ENCODE measurements around the gene SPDYC. TPM values are rescaled to one million over a fixed set of nuclear protein-coding genes. Genes with fewer than 3 reads are reported as not detected.

SPDYC gene
- total and polyA plus RNA-seq, 9 of the 15 experiments (the other 6 are each of a cell fraction or from before 2014, with no cell fraction given), result 4.4 to 18.8 (median 9.2) TPM

GRCh38 chr11:65181569-65182257, 11.7 kb downstream of the SPDYC start, which contains the start of gene CAPN1 (continued):
- TF ChIP-seq, protein P1, sequence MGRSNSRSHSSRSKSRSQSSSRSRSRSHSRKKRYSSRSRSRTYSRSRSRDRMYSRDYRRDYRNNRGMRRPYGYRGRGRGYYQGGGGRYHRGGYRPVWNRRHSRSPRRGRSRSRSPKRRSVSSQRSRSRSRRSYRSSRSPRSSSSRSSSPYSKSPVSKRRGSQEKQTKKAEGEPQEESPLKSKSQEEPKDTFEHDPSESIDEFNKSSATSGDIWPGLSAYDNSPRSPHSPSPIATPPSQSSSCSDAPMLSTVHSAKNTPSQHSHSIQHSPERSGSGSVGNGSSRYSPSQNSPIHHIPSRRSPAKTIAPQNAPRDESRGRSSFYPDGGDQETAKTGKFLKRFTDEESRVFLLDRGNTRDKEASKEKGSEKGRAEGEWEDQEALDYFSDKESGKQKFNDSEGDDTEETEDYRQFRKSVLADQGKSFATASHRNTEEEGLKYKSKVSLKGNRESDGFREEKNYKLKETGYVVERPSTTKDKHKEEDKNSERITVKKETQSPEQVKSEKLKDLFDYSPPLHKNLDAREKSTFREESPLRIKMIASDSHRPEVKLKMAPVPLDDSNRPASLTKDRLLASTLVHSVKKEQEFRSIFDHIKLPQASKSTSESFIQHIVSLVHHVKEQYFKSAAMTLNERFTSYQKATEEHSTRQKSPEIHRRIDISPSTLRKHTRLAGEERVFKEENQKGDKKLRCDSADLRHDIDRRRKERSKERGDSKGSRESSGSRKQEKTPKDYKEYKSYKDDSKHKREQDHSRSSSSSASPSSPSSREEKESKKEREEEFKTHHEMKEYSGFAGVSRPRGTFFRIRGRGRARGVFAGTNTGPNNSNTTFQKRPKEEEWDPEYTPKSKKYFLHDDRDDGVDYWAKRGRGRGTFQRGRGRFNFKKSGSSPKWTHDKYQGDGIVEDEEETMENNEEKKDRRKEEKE (IDR thresholded peaks at IDR 0.05; ENCODE audit: borderline replicate concordance in 1 of 2, control insufficient read depth in 1 of 2, low read depth in 2 of 2, low read length in 1 of 2), result 0 out of 4 replicates have a peak, but pooled peaks of 1 of the 2 experiments have one; percentile 36
- TF ChIP-seq KLF16 (IDR thresholded peaks at IDR 0.05), result no peak
- TF ChIP-seq SP2 (IDR thresholded peaks at IDR 0.05; ENCODE audit: extremely low read depth, low read depth, low read length, poor library complexity, severe bottlenecking), result no peak
- TF ChIP-seq GTF2E2 (tag; IDR thresholded peaks at IDR 0.05), result no peak
- no peak; a peak in 1 of 4 replicates for TF ChIP-seq NRF1 (conservative IDR thresholded peaks at IDR 0.05 in 1 of 2, IDR thresholded peaks at IDR 0.05 in 1 of 2)
- no peak for TF ChIP-seq E2F5 (CRISPR knock-in tag; IDR thresholded peaks at IDR 0.05)
- no peak for TF ChIP-seq ZNF507 (tag; conservative IDR thresholded peaks at IDR 0.05)
- no peak for TF ChIP-seq ZNF785 (CRISPR knock-in tag; IDR thresholded peaks at IDR 0.05)
- no peak for TF ChIP-seq ARNT (IDR thresholded peaks at IDR 0.05)
- no peak for TF ChIP-seq CHD4 (IDR thresholded peaks at IDR 0.05; ENCODE audit: insufficient read depth, insufficient replicate concordance, low read depth, low read length, poor library complexity, severe bottlenecking)
- no peak for TF ChIP-seq PCBP2 (IDR thresholded peaks at IDR 0.05; ENCODE audit: low read depth, low read length, poor library complexity, severe bottlenecking)
- TF ChIP-seq ZNF280A (IDR thresholded peaks at IDR 0.05; ENCODE audit: low read depth, partially characterized antibody), result no peak
- TF ChIP-seq, protein P2, sequence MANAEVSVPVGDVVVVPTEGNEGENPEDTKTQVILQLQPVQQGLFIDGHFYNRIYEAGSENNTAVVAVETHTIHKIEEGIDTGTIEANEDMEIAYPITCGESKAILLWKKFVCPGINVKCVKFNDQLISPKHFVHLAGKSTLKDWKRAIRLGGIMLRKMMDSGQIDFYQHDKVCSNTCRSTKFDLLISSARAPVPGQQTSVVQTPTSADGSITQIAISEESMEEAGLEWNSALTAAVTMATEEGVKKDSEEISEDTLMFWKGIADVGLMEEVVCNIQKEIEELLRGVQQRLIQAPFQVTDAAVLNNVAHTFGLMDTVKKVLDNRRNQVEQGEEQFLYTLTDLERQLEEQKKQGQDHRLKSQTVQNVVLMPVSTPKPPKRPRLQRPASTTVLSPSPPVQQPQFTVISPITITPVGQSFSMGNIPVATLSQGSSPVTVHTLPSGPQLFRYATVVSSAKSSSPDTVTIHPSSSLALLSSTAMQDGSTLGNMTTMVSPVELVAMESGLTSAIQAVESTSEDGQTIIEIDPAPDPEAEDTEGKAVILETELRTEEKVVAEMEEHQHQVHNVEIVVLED (CRISPR knock-in tag; IDR thresholded peaks at IDR 0.05), result no peak
- TF ChIP-seq BRF2 (IDR thresholded peaks at IDR 0.05; ENCODE audit: borderline replicate concordance, insufficient read depth, insufficient read length), result no peak
- peak; percentile 62 for TF ChIP-seq ARID1B (IDR thresholded peaks at IDR 0.05)
- peak; percentile 70; the same call in 1 of the 2 replicates for TF ChIP-seq PHF8 (IDR thresholded peaks at IDR 0.05; ENCODE audit: borderline replicate concordance, low read length)
- TF ChIP-seq ZNF79 (CRISPR knock-in tag; IDR thresholded peaks at IDR 0.05; ENCODE audit: low read depth), result no peak
- no peak for TF ChIP-seq HLTF (IDR thresholded peaks at IDR 0.05)
- no peak for TF ChIP-seq KAT8 (IDR thresholded peaks at IDR 0.05; ENCODE audit: low read depth)
